ENCODE data around the gene AJAP1. TPM values are rescaled to one million over a fixed set of nuclear protein-coding genes. Genes with fewer than 3 reads are reported as not detected.

The AJAP1 gene
- total RNA-seq, 2 experiments from 2014 or later = not detected

- Mint-ChIP-seq H3K9me3 (ENCODE audit: insufficient read depth) (no peaks in the 10 kb centered on the region), H3K36me3 (ENCODE audit: low read depth) (no peaks in the 10 kb centered on the region), H3K4me3 (no peak overlapping the region), H3K27me3 (ENCODE audit: low read depth) (peaks cover 47% of the 10 kb centered on the region), H3K27ac (no peak overlapping the region), H3K4me1 (ENCODE audit: low read depth) (no peaks in the 10 kb centered on the region)
- DNase-seq (no peak), ATAC-seq (no peak)
- CTCF ChIA-PET = no interaction called here
- POLR2A ChIA-PET = interaction anchor here (0.6 kb wide), 1 partner anchor 773 kb away, joined by 3 read pairs; no protein-coding TSS in a partner anchor
Measured at GRCh38 chr1:4654764-4655673, 610 bp downstream of the AJAP1 start.

GRCh38 chr1:4655674-4656532, 1.5 kb downstream of the AJAP1 start:
- no peak for ATAC-seq
- POLR2A ChIA-PET = interaction anchor here (0.6 kb wide), 1 partner anchor 774 kb away, joined by 3 read pairs; no protein-coding TSS in a partner anchor
- Mint-ChIP-seq H3K4me3 (no peak overlapping the region), H3K36me3 (ENCODE audit: low read depth) (no peaks in the 10 kb centered on the region), H3K9me3 (ENCODE audit: insufficient read depth) (no peaks in the 10 kb centered on the region), H3K27ac (no peak overlapping the region), H3K27me3 (ENCODE audit: low read depth) (peaks cover 48% of the 10 kb centered on the region), H3K4me1 (ENCODE audit: low read depth) (peaks cover 6% of the 10 kb centered on the region)
- no peak for DNase-seq
- CTCF ChIA-PET = no interaction called here

GRCh38 chr1:4656533-4657140, 2.2 kb downstream of the AJAP1 start:
- Mint-ChIP-seq H3K36me3 (ENCODE audit: low read depth) (no peaks in the 10 kb centered on the region), H3K27me3 (ENCODE audit: low read depth) (peaks cover 47% of the 10 kb centered on the region), H3K27ac (no peak overlapping the region), H3K4me3 (no peak overlapping the region), H3K9me3 (ENCODE audit: insufficient read depth) (no peaks in the 10 kb centered on the region), H3K4me1 (ENCODE audit: low read depth) (peaks cover 8% of the 10 kb centered on the region)
- ChIA-PET CTCF (no interaction called here), POLR2A (no interaction called here)
- no peak for DNase-seq
- ATAC-seq = no peak

GRCh38 chr1:4657244-4657789, 2.9 kb downstream of the AJAP1 start:
- ATAC-seq = no peak
- POLR2A ChIA-PET = no interaction called here
- no peak overlapping the region for H3K4me3 Mint-ChIP-seq
- no peak for DNase-seq
- no peaks in the 10 kb centered on the region for H3K9me3 Mint-ChIP-seq (ENCODE audit: insufficient read depth)
- peaks cover 8% of the 10 kb centered on the region for H3K4me1 Mint-ChIP-seq (ENCODE audit: low read depth)
- H3K27ac Mint-ChIP-seq = no peak overlapping the region
- CTCF ChIA-PET = no interaction called here
- no peaks in the 10 kb centered on the region for H3K36me3 Mint-ChIP-seq (ENCODE audit: low read depth)
- H3K27me3 Mint-ChIP-seq (ENCODE audit: low read depth) = peaks cover 47% of the 10 kb centered on the region

- H3K27me3 Mint-ChIP-seq (ENCODE audit: low read depth) = peaks cover 45% of the 10 kb centered on the region
- H3K27ac Mint-ChIP-seq = no peak overlapping the region
- no peak for DNase-seq
- H3K36me3 Mint-ChIP-seq (ENCODE audit: low read depth) = no peaks in the 10 kb centered on the region
- no peak overlapping the region for H3K4me3 Mint-ChIP-seq
- ChIA-PET CTCF (no interaction called here), POLR2A (no interaction called here)
- H3K4me1 Mint-ChIP-seq (ENCODE audit: low read depth) = peaks cover 8% of the 10 kb centered on the region
- no peaks in the 10 kb centered on the region for H3K9me3 Mint-ChIP-seq (ENCODE audit: insufficient read depth)
- ATAC-seq = no peak
Measured at GRCh38 chr1:4657960-4658541, 3.6 kb downstream of the AJAP1 start.

- no peak for ATAC-seq
- H3K4me3 Mint-ChIP-seq = no peak overlapping the region
- CTCF ChIA-PET = no interaction called here
Measured at GRCh38 chr1:4658643-4659628, 4.5 kb downstream of the AJAP1 start.

GRCh38 chr1:4660917-4661594, 6.6 kb downstream of the AJAP1 start:
- POLR2A ChIA-PET = no interaction called here
- CTCF ChIA-PET = no interaction called here
- Mint-ChIP-seq H3K27me3 (ENCODE audit: low read depth) (peaks cover 34% of the 10 kb centered on the region), H3K9me3 (ENCODE audit: insufficient read depth) (no peaks in the 10 kb centered on the region), H3K36me3 (ENCODE audit: low read depth) (no peaks in the 10 kb centered on the region), H3K4me1 (ENCODE audit: low read depth) (peaks cover 8% of the 10 kb centered on the region), H3K4me3 (no peak overlapping the region), H3K27ac (no peak overlapping the region)
- no peak for ATAC-seq
- no peak for DNase-seq

More at GRCh38 chr1:4658643-4659628, 4.5 kb downstream of the AJAP1 start:
- H3K27ac Mint-ChIP-seq = no peak overlapping the region
- no peak for DNase-seq
- H3K36me3 Mint-ChIP-seq (ENCODE audit: low read depth) = no peaks in the 10 kb centered on the region
- POLR2A ChIA-PET = no interaction called here
- H3K4me1 Mint-ChIP-seq (ENCODE audit: low read depth) = peaks cover 8% of the 10 kb centered on the region
- peaks cover 36% of the 10 kb centered on the region for H3K27me3 Mint-ChIP-seq (ENCODE audit: low read depth)
- no peaks in the 10 kb centered on the region for H3K9me3 Mint-ChIP-seq (ENCODE audit: insufficient read depth)

- Mint-ChIP-seq H3K27me3 (ENCODE audit: low read depth) (peaks cover 29% of the 10 kb centered on the region), H3K4me1 (ENCODE audit: low read depth) (peaks cover 8% of the 10 kb centered on the region), H3K36me3 (ENCODE audit: low read depth) (no peaks in the 10 kb centered on the region), H3K9me3 (ENCODE audit: insufficient read depth) (no peaks in the 10 kb centered on the region), H3K27ac (no peak overlapping the region), H3K4me3 (no peak overlapping the region)
- ChIA-PET POLR2A (no interaction called here), CTCF (no interaction called here)
- ATAC-seq = no peak
- DNase-seq = no peak
Measured at GRCh38 chr1:4661595-4661917, 7.1 kb downstream of the AJAP1 start.

GRCh38 chr1:4662168-4662567, 7.8 kb downstream of the AJAP1 start:
- H3K4me3 Mint-ChIP-seq = no peak overlapping the region
- POLR2A ChIA-PET = no interaction called here
- ATAC-seq (no peak), DNase-seq (no peak)
- H3K9me3 Mint-ChIP-seq (ENCODE audit: insufficient read depth) = no peaks in the 10 kb centered on the region
- peaks cover 23% of the 10 kb centered on the region for H3K27me3 Mint-ChIP-seq (ENCODE audit: low read depth)
- peaks cover 8% of the 10 kb centered on the region for H3K4me1 Mint-ChIP-seq (ENCODE audit: low read depth)
- CTCF ChIA-PET = no interaction called here
- no peaks in the 10 kb centered on the region for H3K36me3 Mint-ChIP-seq (ENCODE audit: low read depth)
- H3K27ac Mint-ChIP-seq = no peak overlapping the region

- Mint-ChIP-seq H3K4me3 (no peak overlapping the region), H3K36me3 (ENCODE audit: low read depth) (no peaks in the 10 kb centered on the region), H3K27ac (no peak overlapping the region), H3K27me3 (ENCODE audit: low read depth) (peaks cover 18% of the 10 kb centered on the region), H3K4me1 (ENCODE audit: low read depth) (peaks cover 8% of the 10 kb centered on the region), H3K9me3 (ENCODE audit: insufficient read depth) (no peaks in the 10 kb centered on the region)
- DNase-seq = no peak
- ATAC-seq = no peak
- POLR2A ChIA-PET = no interaction called here
- CTCF ChIA-PET = no interaction called here
Measured at GRCh38 chr1:4662723-4663122, 8.3 kb downstream of the AJAP1 start.

Measured in activated CD8-positive, alpha-beta T cell treated with anti-CD3 and anti-CD28 coated beads, Interleukin-2, amount 10 ng/mL, durations not matched to agents 7 days and 5 days (primary cell).